WTC11 (cell line): ENCODE data around the gene MAU2. TPM values are rescaled to one million over a fixed set of nuclear protein-coding genes. Genes with fewer than 3 reads are reported as not detected.
"Not testable (repeated sequence)": the region's sequence is repeated elsewhere in the genome, so short reads cannot be mapped to it uniquely, and the experiment has no call there.

ENCODE experiments used
- ATAC-seq: fragments of 200-7000 bp; cut with Tn5 transposase; 2 replicates; pipeline ENCODE4 v1.10.0; 2021; ENCODE audit warnings: mild to moderate bottlenecking, moderate library complexity
- CTCF ChIA-PET: fragments of 300-600 bp; sonication (Branson Sonifier 250); formaldehyde crosslinking; loops from one replicate; lab custom pipeline; 2021; ENCODE audit warnings: antibody characterized with exemption; lab: Charles Lee
- POLR2A ChIA-PET: fragments of 350-600 bp; sonication (Branson Sonifier 250); formaldehyde crosslinking; loops from one replicate; lab custom pipeline; 2021; ENCODE audit warnings: antibody characterized with exemption; lab: Charles Lee
- DNase-seq: peaks from one replicate; pipeline ENCODE4 v3.0.0; 2021; ENCODE audit warnings: low spot score
- H3K27ac Mint-ChIP-seq: 2 replicates; pipeline ENCODE4 v1.8.0; 2021; ENCODE audit warnings: mixed read lengths
- H3K27me3 Mint-ChIP-seq: 2 replicates; pipeline ENCODE4 v1.8.0; 2021; ENCODE audit warnings: low read depth, mild to moderate bottlenecking, moderate library complexity, mixed read lengths
- H3K36me3 Mint-ChIP-seq: 2 replicates; pipeline ENCODE4 v1.8.0; 2021; ENCODE audit warnings: mixed read lengths
- H3K4me1 Mint-ChIP-seq: 2 replicates; pipeline ENCODE4 v1.8.0; 2022; ENCODE audit warnings: mixed read lengths
- H3K4me3 Mint-ChIP-seq: 2 replicates; pipeline ENCODE4 v1.8.0; 2021; ENCODE audit warnings: mild to moderate bottlenecking, moderate library complexity, mixed read lengths
- H3K9me3 Mint-ChIP-seq: 2 replicates; pipeline ENCODE4 v1.8.0; 2021; ENCODE audit warnings: mixed read lengths
- ARID4B ChIP-seq: sonication (generic); formaldehyde crosslinking; IDR thresholded peaks from 2 replicates; pipeline ENCODE4 v1.8.0; 2023; ENCODE audit warnings: missing genetic modification reagents, mild to moderate bottlenecking, borderline replicate concordance
- CBFB ChIP-seq: sonication (generic); formaldehyde crosslinking; IDR thresholded peaks from 2 replicates; pipeline ENCODE4 v1.8.1; 2022; ENCODE audit warnings: mild to moderate bottlenecking, low read depth, missing genetic modification reagents
- CREB1 ChIP-seq: sonication (generic); formaldehyde crosslinking; IDR thresholded peaks from 2 replicates; pipeline ENCODE4 v1.8.0; 2023; ENCODE audit warnings: mild to moderate bottlenecking, missing genetic modification reagents
- CREM ChIP-seq: sonication (generic); formaldehyde crosslinking; IDR thresholded peaks from 2 replicates; pipeline ENCODE4 v1.8.1; 2022; ENCODE audit warnings: mild to moderate bottlenecking, missing genetic modification reagents, moderate library complexity
- CTCF ChIP-seq: fragments of 200-600 bp; IDR thresholded peaks from 2 replicates; pipeline ENCODE4 v1.8.0; 2022; ENCODE audit warnings: antibody characterized with exemption
- EMX1 ChIP-seq: fragments of 250-450 bp; sonication (Bioruptor Pico); IDR thresholded peaks from 2 replicates; pipeline ENCODE4 v1.8.0; 2021; ENCODE audit warnings: mild to moderate bottlenecking
- ESRRA ChIP-seq: sonication (generic); formaldehyde crosslinking; IDR thresholded peaks from 2 replicates; pipeline ENCODE4 v1.8.1; 2022; ENCODE audit warnings: mild to moderate bottlenecking, missing genetic modification reagents, borderline replicate concordance
- FOXP1 ChIP-seq: sonication (generic); formaldehyde crosslinking; IDR thresholded peaks from 2 replicates; pipeline ENCODE4 v1.8.0; 2022; ENCODE audit warnings: missing genetic modification reagents, mild to moderate bottlenecking, moderate library complexity, borderline replicate concordance
- GTF2I ChIP-seq: fragments of 250-450 bp; sonication (Bioruptor Pico); conservative IDR thresholded peaks from 2 replicates; pipeline ENCODE4 v1.4.0; 2021; ENCODE audit warnings: mild to moderate bottlenecking
- KAT7 ChIP-seq: sonication (generic); formaldehyde crosslinking; IDR thresholded peaks from 2 replicates; pipeline ENCODE4 v1.8.1; 2023; ENCODE audit warnings: missing genetic modification reagents, mild to moderate bottlenecking, borderline replicate concordance
- SMAD4 ChIP-seq: sonication (generic); formaldehyde crosslinking; IDR thresholded peaks from 2 replicates; pipeline ENCODE4 v1.8.0; 2022; ENCODE audit warnings: mild to moderate bottlenecking, missing genetic modification reagents
- SP1 ChIP-seq: sonication (generic); formaldehyde crosslinking; conservative IDR thresholded peaks from 2 replicates; pipeline ENCODE4 v1.8.1; 2022; ENCODE audit warnings: missing genetic modification reagents
- USF1 ChIP-seq: sonication (generic); formaldehyde crosslinking; IDR thresholded peaks from 2 replicates; pipeline ENCODE4 v1.8.0; 2022; ENCODE audit warnings: mild to moderate bottlenecking, missing genetic modification reagents
- ZNF121 ChIP-seq: sonication (generic); formaldehyde crosslinking; IDR thresholded peaks from 2 replicates; pipeline ENCODE4 v1.8.0; 2023; ENCODE audit warnings: missing genetic modification reagents
- ZNF317 ChIP-seq: sonication (generic); formaldehyde crosslinking; IDR thresholded peaks from 2 replicates; pipeline ENCODE4 v1.8.1; 2023; ENCODE audit warnings: low read depth, mild to moderate bottlenecking, moderate library complexity, missing genetic modification reagents, borderline replicate concordance
- ZNF396 ChIP-seq: fragments of 250-450 bp; sonication (Bioruptor Pico); IDR thresholded peaks from 2 replicates; pipeline ENCODE4 v1.8.0; 2021; ENCODE audit warnings: mild to moderate bottlenecking, moderate library complexity, borderline replicate concordance
- ZNF423 ChIP-seq: fragments of 250-450 bp; sonication (Bioruptor Pico); IDR thresholded peaks from 2 replicates; pipeline ENCODE4 v2.1.2; 2022; ENCODE audit warnings: mild to moderate bottlenecking, moderate library complexity
- ZNF512 ChIP-seq: sonication (generic); formaldehyde crosslinking; IDR thresholded peaks from 2 replicates; pipeline ENCODE4 v1.8.1; 2022; ENCODE audit warnings: missing genetic modification reagents, borderline replicate concordance
- ZNF671 ChIP-seq: fragments of 250-450 bp; sonication (Bioruptor Pico); IDR thresholded peaks from 2 replicates; pipeline ENCODE4 v1.8.0; 2021; ENCODE audit warnings: mild to moderate bottlenecking
- ZSCAN18 ChIP-seq: fragments of 250-450 bp; sonication (Bioruptor Pico); IDR thresholded peaks from 2 replicates; pipeline ENCODE4 v2.1.2; 2022; ENCODE audit warnings: mild to moderate bottlenecking, moderate library complexity
- total RNA-seq: library from RNA; stranded (reverse); gene quantifications from 3 replicates; pipeline ENCODE4 v1.2.3, GENCODE V29; 2021
- TF ChIP-seq, protein P1 (sequence below): sonication (generic); formaldehyde crosslinking; conservative IDR thresholded peaks from 2 replicates; pipeline ENCODE4 v1.8.1; 2022; ENCODE audit warnings: mild to moderate bottlenecking, missing genetic modification reagents
- TF ChIP-seq, protein P2 (sequence below): sonication (generic); formaldehyde crosslinking; IDR thresholded peaks from 2 replicates; pipeline ENCODE4 v1.8.1; 2023; ENCODE audit warnings: mild to moderate bottlenecking, moderate library complexity, missing genetic modification reagents

Gene MAU2
- total RNA-seq, 1 experiment from 2014 or later, result 56.8 TPM

- peaks cover 51% of the 10 kb centered on the region for H3K36me3 Mint-ChIP-seq
- no peaks in the 10 kb centered on the region for H3K27me3 Mint-ChIP-seq
- TF ChIP-seq CREB1 (no peak), ARID4B (no peak), ZNF512 (CRISPR knock-in tag) (no peak), CBFB (CRISPR knock-in tag) (no peak), CREM (CRISPR knock-in tag) (no peak), EMX1 (CRISPR knock-in tag) (no peak), USF1 (no peak), ZNF671 (CRISPR knock-in tag) (no peak), ZNF396 (no peak), ZNF121 (CRISPR knock-in tag) (no peak), SP1 (CRISPR knock-in tag) (no peak)
- TF ChIP-seq, protein P1, sequence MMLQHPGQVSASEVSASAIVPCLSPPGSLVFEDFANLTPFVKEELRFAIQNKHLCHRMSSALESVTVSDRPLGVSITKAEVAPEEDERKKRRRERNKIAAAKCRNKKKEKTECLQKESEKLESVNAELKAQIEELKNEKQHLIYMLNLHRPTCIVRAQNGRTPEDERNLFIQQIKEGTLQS (CRISPR knock-in tag), result no peak
- TF ChIP-seq, protein P2, sequence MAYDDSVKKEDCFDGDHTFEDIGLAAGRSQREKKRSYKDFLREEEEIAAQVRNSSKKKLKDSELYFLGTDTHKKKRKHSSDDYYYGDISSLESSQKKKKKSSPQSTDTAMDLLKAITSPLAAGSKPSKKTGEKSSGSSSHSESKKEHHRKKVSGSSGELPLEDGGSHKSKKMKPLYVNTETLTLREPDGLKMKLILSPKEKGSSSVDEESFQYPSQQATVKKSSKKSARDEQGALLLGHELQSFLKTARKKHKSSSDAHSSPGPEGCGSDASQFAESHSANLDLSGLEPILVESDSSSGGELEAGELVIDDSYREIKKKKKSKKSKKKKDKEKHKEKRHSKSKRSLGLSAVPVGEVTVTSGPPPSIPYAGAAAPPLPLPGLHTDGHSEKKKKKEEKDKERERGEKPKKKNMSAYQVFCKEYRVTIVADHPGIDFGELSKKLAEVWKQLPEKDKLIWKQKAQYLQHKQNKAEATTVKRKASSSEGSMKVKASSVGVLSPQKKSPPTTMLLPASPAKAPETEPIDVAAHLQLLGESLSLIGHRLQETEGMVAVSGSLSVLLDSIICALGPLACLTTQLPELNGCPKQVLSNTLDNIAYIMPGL (CRISPR knock-in tag), result no peak
- DNase-seq, result no peak
- no peak overlapping the region for H3K4me3 Mint-ChIP-seq
- POLR2A ChIA-PET, result no interaction called here
- CTCF ChIA-PET, result interaction anchor here (0.9 kb wide), 1 partner anchor 9 kb away, joined by 3 read pairs; no protein-coding TSS in a partner anchor
- H3K4me1 Mint-ChIP-seq, result no peaks in the 10 kb centered on the region
- no peaks in the 10 kb centered on the region for H3K9me3 Mint-ChIP-seq
- H3K27ac Mint-ChIP-seq, result no peak overlapping the region
- ATAC-seq, result no peak
Measured at GRCh38 chr19:19349365-19349764, 28.7 kb downstream of the MAU2 start.

DNA sequence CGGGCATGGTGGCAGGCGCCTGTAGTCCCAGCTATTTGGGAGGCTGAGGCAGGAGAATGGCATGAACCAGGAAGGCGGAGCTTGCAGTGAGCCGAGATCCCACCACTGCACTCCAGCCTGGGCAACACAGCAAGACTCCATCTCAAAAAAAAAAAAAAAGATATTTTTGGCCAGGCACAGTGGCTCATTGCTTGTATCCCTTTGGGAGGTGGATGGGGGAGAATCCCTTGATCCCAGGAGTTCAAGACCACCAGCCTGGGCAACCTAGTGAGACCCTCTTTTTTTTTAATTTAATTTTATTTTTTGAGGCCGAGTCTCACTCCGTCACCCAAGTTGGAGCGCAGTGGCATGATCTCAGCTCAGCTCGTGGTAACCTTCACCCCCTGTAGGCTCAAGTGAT lies 30.1 kb downstream of the MAU2 start:
- DNase-seq, ATAC-seq, H3K27ac Mint-ChIP-seq, H3K27me3 Mint-ChIP-seq, POLR2A ChIA-PET, H3K9me3 Mint-ChIP-seq, H3K4me3 Mint-ChIP-seq, H3K4me1 Mint-ChIP-seq: not testable (repeated sequence)
- CTCF ChIA-PET, result interaction anchor here (0.7 kb wide), 1 partner anchor 16 kb away, joined by 3 read pairs; no protein-coding TSS in a partner anchor
- peaks cover 42% of the 10 kb centered on the region for H3K36me3 Mint-ChIP-seq

DNA sequence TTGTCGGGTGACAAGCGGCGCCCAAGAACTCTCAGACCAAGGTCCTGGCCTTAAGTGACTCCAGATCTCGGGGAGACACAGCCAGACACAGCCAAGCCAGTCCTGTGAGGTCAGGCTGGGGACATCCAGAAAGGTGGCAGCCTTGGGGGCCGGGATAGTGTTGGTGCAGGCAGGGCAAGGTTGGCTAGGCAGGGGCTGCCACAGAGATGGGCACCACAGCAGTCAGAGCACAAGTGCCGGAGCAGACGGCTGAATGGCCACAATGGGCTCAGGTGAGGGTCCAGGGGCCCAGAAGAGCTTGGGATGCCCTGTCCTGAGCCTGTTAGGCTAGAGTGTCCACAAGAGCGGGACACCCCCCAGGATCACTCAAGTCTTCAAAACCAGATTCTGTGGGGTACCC lies 32.2 kb downstream of the MAU2 start:
- Mint-ChIP-seq H3K4me3 (no peak overlapping the region), H3K27me3 (no peaks in the 10 kb centered on the region), H3K27ac (no peak overlapping the region), H3K9me3 (no peaks in the 10 kb centered on the region), H3K36me3 (peaks cover 29% of the 10 kb centered on the region), H3K4me1 (no peaks in the 10 kb centered on the region)
- no peak for ATAC-seq
- POLR2A ChIA-PET, result no interaction called here
- DNase-seq, result no peak
- CTCF ChIA-PET, result interaction anchor here (1.4 kb wide), 1 partner anchor 10 kb away, joined by 4 read pairs; no protein-coding TSS in a partner anchor
- no peak for TF ChIP-seq ZNF317
- TF ChIP-seq GTF2I, result no peak
- no peak for TF ChIP-seq FOXP1 (CRISPR knock-in tag)
- TF ChIP-seq CTCF, result no peak
- TF ChIP-seq ZSCAN18 (CRISPR knock-in tag), result no peak
- TF ChIP-seq CREM (CRISPR knock-in tag), result no peak
- TF ChIP-seq ESRRA, result no peak
- no peak for TF ChIP-seq SMAD4
- no peak for TF ChIP-seq KAT7 (CRISPR knock-in tag)
- TF ChIP-seq ZNF423 (CRISPR knock-in tag), result no peak
